Measurements from ENCODE around the gene CAMK1D. TPM values are rescaled to one million over a fixed set of nuclear protein-coding genes. Genes with fewer than 3 reads are reported as not detected.

CAMK1D gene
- total RNA-seq, 2 experiments from 2014 or later: 16.7 to 17.8 TPM

- ChIA-PET CTCF (no interaction called here), POLR2A (no interaction called here)
- DNase-seq: no peak
- Mint-ChIP-seq H3K27ac (no peak overlapping the region), H3K27me3 (no peaks in the 10 kb centered on the region), H3K36me3 (ENCODE audit: low read depth) (no peaks in the 10 kb centered on the region), H3K9me3 (no peaks in the 10 kb centered on the region), H3K4me1 (no peaks in the 10 kb centered on the region), H3K4me3 (no peak overlapping the region)
Observed at GRCh38 chr10:12556039-12556438, 206.7 kb downstream of the CAMK1D start.

- H3K4me1 Mint-ChIP-seq: peaks cover 16% of the 10 kb centered on the region
- no peaks in the 10 kb centered on the region for H3K9me3 Mint-ChIP-seq
- ChIA-PET POLR2A (no interaction called here), CTCF (no interaction called here)
- no peak overlapping the region for H3K27ac Mint-ChIP-seq
- H3K27me3 Mint-ChIP-seq: no peaks in the 10 kb centered on the region
- DNase-seq: no peak
- H3K4me3 Mint-ChIP-seq: no peak overlapping the region
- peaks cover 2% of the 10 kb centered on the region for H3K36me3 Mint-ChIP-seq (ENCODE audit: low read depth)
Observed at GRCh38 chr10:12559578-12560178, 210.3 kb downstream of the CAMK1D start.

- ChIA-PET CTCF (no interaction called here), POLR2A (no interaction called here)
- H3K4me3 Mint-ChIP-seq: no peak overlapping the region
- peaks cover 16% of the 10 kb centered on the region for H3K4me1 Mint-ChIP-seq
- H3K27me3 Mint-ChIP-seq: no peaks in the 10 kb centered on the region
- no peaks in the 10 kb centered on the region for H3K9me3 Mint-ChIP-seq
- H3K36me3 Mint-ChIP-seq (ENCODE audit: low read depth): peaks cover 2% of the 10 kb centered on the region
- no peak overlapping the region for H3K27ac Mint-ChIP-seq
- no peak for DNase-seq
Observed at GRCh38 chr10:12561307-12561706, 212.0 kb downstream of the CAMK1D start.

- Mint-ChIP-seq H3K27ac (no peak overlapping the region), H3K4me3 (no peak overlapping the region), H3K27me3 (no peaks in the 10 kb centered on the region), H3K36me3 (ENCODE audit: low read depth) (peaks cover 2% of the 10 kb centered on the region), H3K4me1 (peaks cover 16% of the 10 kb centered on the region), H3K9me3 (no peaks in the 10 kb centered on the region)
- DNase-seq: no peak
- CTCF ChIA-PET: no interaction called here
- POLR2A ChIA-PET: no interaction called here
Observed at GRCh38 chr10:12561720-12562119, 212.4 kb downstream of the CAMK1D start.

- Mint-ChIP-seq H3K36me3 (ENCODE audit: low read depth) (peaks cover 2% of the 10 kb centered on the region), H3K27ac (no peak overlapping the region), H3K9me3 (no peaks in the 10 kb centered on the region), H3K4me1 (peaks cover 22% of the 10 kb centered on the region), H3K27me3 (no peaks in the 10 kb centered on the region), H3K4me3 (no peak overlapping the region)
- no peak for DNase-seq
- CTCF ChIA-PET: interaction anchor here (0.8 to 1.4 kb wide), 3 partner anchors 24 to 148 kb away, joined by 3 to 5 read pairs (median 3); no protein-coding TSS in a partner anchor
- POLR2A ChIA-PET: interaction anchor here (1.3 kb wide), 1 partner anchor 40 kb away, joined by 4 read pairs; no protein-coding TSS in a partner anchor
Observed at GRCh38 chr10:12563489-12563888, 214.1 kb downstream of the CAMK1D start.

- POLR2A ChIA-PET: interaction anchor here (1.2 to 1.3 kb wide), 2 partner anchors 39 to 41 kb away, joined by 3 to 4 read pairs; no protein-coding TSS in a partner anchor
- Mint-ChIP-seq H3K36me3 (ENCODE audit: low read depth) (peaks cover 2% of the 10 kb centered on the region), H3K27ac (no peak overlapping the region), H3K27me3 (no peaks in the 10 kb centered on the region), H3K9me3 (no peaks in the 10 kb centered on the region), H3K4me1 (peaks cover 24% of the 10 kb centered on the region), H3K4me3 (no peak overlapping the region)
- DNase-seq: no peak
- CTCF ChIA-PET: interaction anchor here (0.8 to 1.4 kb wide), 3 partner anchors 24 to 146 kb away, joined by 3 to 5 read pairs (median 3); no protein-coding TSS in a partner anchor
Observed at GRCh38 chr10:12564173-12564572, 214.8 kb downstream of the CAMK1D start.

- H3K4me3 Mint-ChIP-seq: no peak overlapping the region
- H3K4me1 Mint-ChIP-seq: peaks cover 22% of the 10 kb centered on the region
- peaks cover under 1% of the 10 kb centered on the region for H3K36me3 Mint-ChIP-seq (ENCODE audit: low read depth)
- no peaks in the 10 kb centered on the region for H3K27me3 Mint-ChIP-seq
- no peak overlapping the region for H3K27ac Mint-ChIP-seq
- ChIA-PET CTCF (interaction anchor here (0.9 to 1.4 kb wide), 2 partner anchors 216 to 352 kb away, joined by 3 to 4 read pairs; no protein-coding TSS in a partner anchor), POLR2A (no interaction called here)
- DNase-seq: no peak
- H3K9me3 Mint-ChIP-seq: no peaks in the 10 kb centered on the region
Observed at GRCh38 chr10:12566161-12567115, 217.1 kb downstream of the CAMK1D start.

- no peak overlapping the region for H3K27ac Mint-ChIP-seq
- H3K4me3 Mint-ChIP-seq: no peak overlapping the region
- H3K4me1 Mint-ChIP-seq: peaks cover 16% of the 10 kb centered on the region
- H3K9me3 Mint-ChIP-seq: no peaks in the 10 kb centered on the region
- ChIA-PET POLR2A (no interaction called here), CTCF (no interaction called here)
- no peaks in the 10 kb centered on the region for H3K36me3 Mint-ChIP-seq (ENCODE audit: low read depth)
- no peaks in the 10 kb centered on the region for H3K27me3 Mint-ChIP-seq
- no peak for DNase-seq
Observed at GRCh38 chr10:12568391-12569009, 219.2 kb downstream of the CAMK1D start.

GRCh38 chr10:12572281-12572680 lies 222.9 kb downstream of the CAMK1D start:
- DNase-seq: no peak
- H3K27ac Mint-ChIP-seq: no peak overlapping the region
- H3K36me3 Mint-ChIP-seq (ENCODE audit: low read depth): peaks cover 9% of the 10 kb centered on the region
- no peaks in the 10 kb centered on the region for H3K27me3 Mint-ChIP-seq
- peaks cover 4% of the 10 kb centered on the region for H3K9me3 Mint-ChIP-seq
- ChIA-PET CTCF (no interaction called here), POLR2A (no interaction called here)
- H3K4me1 Mint-ChIP-seq: peaks cover 8% of the 10 kb centered on the region
- no peak overlapping the region for H3K4me3 Mint-ChIP-seq

GRCh38 chr10:12577610-12578009 lies 228.3 kb downstream of the CAMK1D start:
- Mint-ChIP-seq H3K4me3 (no peak overlapping the region), H3K27ac (no peak overlapping the region), H3K36me3 (ENCODE audit: low read depth) (peaks cover 27% of the 10 kb centered on the region), H3K4me1 (no peaks in the 10 kb centered on the region), H3K9me3 (peaks cover 9% of the 10 kb centered on the region), H3K27me3 (no peaks in the 10 kb centered on the region)
- ChIA-PET POLR2A (no interaction called here), CTCF (no interaction called here)
- DNase-seq: no peak

GRCh38 chr10:12579954-12580858 lies 230.9 kb downstream of the CAMK1D start:
- peaks cover 14% of the 10 kb centered on the region for H3K9me3 Mint-ChIP-seq
- POLR2A ChIA-PET: no interaction called here

GRCh38 chr10:12583891-12584595 lies 234.7 kb downstream of the CAMK1D start:
- Mint-ChIP-seq H3K36me3 (ENCODE audit: low read depth) (peaks cover 24% of the 10 kb centered on the region), H3K9me3 (peaks cover 13% of the 10 kb centered on the region), H3K4me1 (peaks cover 31% of the 10 kb centered on the region), H3K27me3 (no peaks in the 10 kb centered on the region), H3K4me3 (no peak overlapping the region), H3K27ac (no peak overlapping the region)
- ChIA-PET POLR2A (no interaction called here), CTCF (no interaction called here)
- DNase-seq: no peak

More at GRCh38 chr10:12579954-12580858, 230.9 kb downstream of the CAMK1D start:
- no peak for DNase-seq
- CTCF ChIA-PET: no interaction called here
- no peak overlapping the region for H3K4me3 Mint-ChIP-seq
- H3K4me1 Mint-ChIP-seq: peaks cover under 1% of the 10 kb centered on the region
- no peaks in the 10 kb centered on the region for H3K27me3 Mint-ChIP-seq
- H3K27ac Mint-ChIP-seq: no peak overlapping the region
- H3K36me3 Mint-ChIP-seq (ENCODE audit: low read depth): peaks cover 31% of the 10 kb centered on the region

All from activated CD4-positive, alpha-beta memory T cell treated with anti-CD3 and anti-CD28 coated beads, Interleukin-2, amount 10 ng/mL, durations not matched to agents 7 days and 5 days (primary cell).